DOHH2 (cell line): Measurements from ENCODE around the gene PLPP3.

Experiments
- H3F3A ChIP-seq: fragments of 200-600 bp; sonication (generic), shearing (Covaris generic); 2 replicates; pipeline ENCODE4 v1.6.0; 2016; ENCODE audit warnings: antibody characterized with exemption, mild to moderate bottlenecking; ENCODE audit not compliant: control insufficient read depth, insufficient read depth
- H3K27ac ChIP-seq: fragments of 200-600 bp; sonication (generic); 2 replicates; pipeline ENCODE4 v1.5.1; 2014; ENCODE audit warnings: low read depth, mild to moderate bottlenecking, low read length, moderate library complexity
- H3K27me3 ChIP-seq: fragments of 200-600 bp; sonication (generic); 2 replicates; pipeline ENCODE4 v1.6.1; 2014; ENCODE audit warnings: mild to moderate bottlenecking, low read length, mixed read lengths; ENCODE audit not compliant: control insufficient read depth
- H3K36me3 ChIP-seq: fragments of 200-600 bp; sonication (generic); 2 replicates; pipeline ENCODE4 v1.6.1; 2014; ENCODE audit warnings: mild to moderate bottlenecking, low read length, moderate library complexity, mixed read lengths; ENCODE audit not compliant: control insufficient read depth
- H3K4me1 ChIP-seq: fragments of 200-600 bp; sonication (generic); 2 replicates; pipeline ENCODE4 v1.6.1; 2014; ENCODE audit warnings: mild to moderate bottlenecking, low read length, mixed read lengths; ENCODE audit not compliant: control insufficient read depth
- H3K4me2 ChIP-seq: fragments of 200-600 bp; sonication (generic); 2 replicates; pipeline ENCODE4 v1.6.0; 2014; ENCODE audit warnings: mild to moderate bottlenecking, low read length, moderate library complexity
- H3K4me3 ChIP-seq: fragments of 200-600 bp; sonication (generic); 2 replicates; pipeline ENCODE4 v1.5.1; 2014; ENCODE audit warnings: mild to moderate bottlenecking, low read length, mixed read lengths
- H3K79me2 ChIP-seq: fragments of 200-600 bp; sonication (generic); 2 replicates; pipeline ENCODE4 v1.6.1; 2014; ENCODE audit warnings: mild to moderate bottlenecking, low read length, mixed read lengths; ENCODE audit not compliant: control insufficient read depth
- H3K9me2 ChIP-seq: fragments of 200-600 bp; sonication (generic); replicated peaks from 2 replicates; pipeline ENCODE4 v1.6.1; 2014; ENCODE audit warnings: mild to moderate bottlenecking, low read length, mixed read lengths; ENCODE audit not compliant: control insufficient read depth
- H3K9me3 ChIP-seq: fragments of 200-600 bp; sonication (generic); 2 replicates; pipeline ENCODE4 v1.6.1; 2014; ENCODE audit warnings: antibody characterized with exemption, low read length, mixed read lengths; ENCODE audit not compliant: control insufficient read depth, insufficient read depth
- H4K20me1 ChIP-seq: fragments of 200-600 bp; sonication (generic); 2 replicates; pipeline ENCODE4 v1.6.0; 2014; ENCODE audit warnings: low read depth, mild to moderate bottlenecking, antibody characterized with exemption, low read length, moderate library complexity; ENCODE audit not compliant: control insufficient read depth, insufficient read depth
- EZH2phosphoT487 ChIP-seq: fragments of 200-600 bp; sonication (generic); IDR thresholded peaks from 2 replicates; pipeline ENCODE4 v1.6.1; 2017; ENCODE audit warnings: borderline replicate concordance, mild to moderate bottlenecking, antibody characterized with exemption, low read length, moderate library complexity, mixed read lengths
- TF ChIP-seq, protein P1 (sequence below): fragments of 200-600 bp; sonication (generic); IDR thresholded peaks from one replicate; pipeline ENCODE4 v1.5.1; 2014; ENCODE audit warnings: antibody characterized with exemption, mild to moderate bottlenecking, low read depth, low read length; ENCODE audit not compliant: poor library complexity, severe bottlenecking

The PLPP3 gene

DNA sequence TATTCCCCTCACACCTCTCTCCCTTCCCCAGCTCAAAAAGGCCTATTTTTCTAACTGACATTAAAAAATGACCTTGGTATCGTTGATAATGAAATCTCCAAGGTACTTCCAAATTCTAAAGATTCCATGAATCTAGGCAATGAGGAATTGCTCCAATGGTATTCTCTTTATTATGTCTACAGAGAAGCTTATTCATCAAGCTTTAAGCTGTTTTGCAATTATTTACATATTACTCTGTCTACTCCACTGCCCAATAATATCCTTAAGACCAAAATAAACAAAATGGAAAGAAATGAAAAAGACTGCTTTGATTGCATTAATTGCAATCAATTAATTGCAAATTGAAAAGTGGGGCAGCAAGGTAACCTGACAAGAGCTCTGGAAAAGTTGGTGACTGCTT, 7.9 kb downstream of the PLPP3 start:
- Histone ChIP-seq H3K4me3 (no peak overlapping the region), H3F3A (no peaks in the 10 kb centered on the region), H3K4me2 (no peak overlapping the region), H3K9me2 (no peaks in the 10 kb centered on the region), H3K36me3 (no peaks in the 10 kb centered on the region), H3K79me2 (no peaks in the 10 kb centered on the region), H4K20me1 (no peaks in the 10 kb centered on the region), H3K9me3 (no peaks in the 10 kb centered on the region), H3K4me1 (peaks cover 10% of the 10 kb centered on the region), H3K27me3 (no peaks in the 10 kb centered on the region), H3K27ac (no peak overlapping the region)
- TF ChIP-seq, protein P1, sequence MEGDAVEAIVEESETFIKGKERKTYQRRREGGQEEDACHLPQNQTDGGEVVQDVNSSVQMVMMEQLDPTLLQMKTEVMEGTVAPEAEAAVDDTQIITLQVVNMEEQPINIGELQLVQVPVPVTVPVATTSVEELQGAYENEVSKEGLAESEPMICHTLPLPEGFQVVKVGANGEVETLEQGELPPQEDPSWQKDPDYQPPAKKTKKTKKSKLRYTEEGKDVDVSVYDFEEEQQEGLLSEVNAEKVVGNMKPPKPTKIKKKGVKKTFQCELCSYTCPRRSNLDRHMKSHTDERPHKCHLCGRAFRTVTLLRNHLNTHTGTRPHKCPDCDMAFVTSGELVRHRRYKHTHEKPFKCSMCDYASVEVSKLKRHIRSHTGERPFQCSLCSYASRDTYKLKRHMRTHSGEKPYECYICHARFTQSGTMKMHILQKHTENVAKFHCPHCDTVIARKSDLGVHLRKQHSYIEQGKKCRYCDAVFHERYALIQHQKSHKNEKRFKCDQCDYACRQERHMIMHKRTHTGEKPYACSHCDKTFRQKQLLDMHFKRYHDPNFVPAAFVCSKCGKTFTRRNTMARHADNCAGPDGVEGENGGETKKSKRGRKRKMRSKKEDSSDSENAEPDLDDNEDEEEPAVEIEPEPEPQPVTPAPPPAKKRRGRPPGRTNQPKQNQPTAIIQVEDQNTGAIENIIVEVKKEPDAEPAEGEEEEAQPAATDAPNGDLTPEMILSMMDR, result no peak
- TF ChIP-seq EZH2phosphoT487, result no peak

DNA sequence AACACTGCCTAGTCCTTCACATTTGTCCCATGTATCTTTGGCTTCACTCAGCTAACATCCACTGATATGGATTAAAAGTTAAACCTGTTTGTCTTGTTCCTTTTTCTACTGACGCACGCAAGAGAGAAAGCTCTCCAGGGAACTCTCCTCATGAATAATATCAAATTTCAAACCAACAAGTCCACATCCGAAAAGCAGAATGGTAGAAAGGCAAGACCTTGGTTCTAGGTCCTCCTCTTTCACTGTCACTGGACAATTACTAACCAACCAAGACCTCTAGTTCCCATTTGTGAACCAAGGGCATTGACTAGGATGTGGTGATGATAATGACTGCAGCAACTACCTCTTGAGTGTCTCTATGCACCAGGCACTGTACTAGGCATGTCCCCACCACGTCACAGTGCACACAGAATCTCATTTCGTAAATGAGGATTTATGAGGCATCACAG, 8.4 kb downstream of the PLPP3 start:
- no peaks in the 10 kb centered on the region for H3K9me3 ChIP-seq
- no peaks in the 10 kb centered on the region for H3K9me2 ChIP-seq
- H3K4me3 ChIP-seq, result no peak overlapping the region
- no peaks in the 10 kb centered on the region for H3K27me3 ChIP-seq
- no peaks in the 10 kb centered on the region for H3K79me2 ChIP-seq
- no peak overlapping the region for H3K27ac ChIP-seq
- H3K4me2 ChIP-seq, result no peak overlapping the region
- H3K36me3 ChIP-seq, result no peaks in the 10 kb centered on the region
- TF ChIP-seq, protein P1, result no peak
- TF ChIP-seq EZH2phosphoT487, result no peak
- no peaks in the 10 kb centered on the region for H3F3A ChIP-seq
- no peaks in the 10 kb centered on the region for H4K20me1 ChIP-seq
- peaks cover 8% of the 10 kb centered on the region for H3K4me1 ChIP-seq

DNA sequence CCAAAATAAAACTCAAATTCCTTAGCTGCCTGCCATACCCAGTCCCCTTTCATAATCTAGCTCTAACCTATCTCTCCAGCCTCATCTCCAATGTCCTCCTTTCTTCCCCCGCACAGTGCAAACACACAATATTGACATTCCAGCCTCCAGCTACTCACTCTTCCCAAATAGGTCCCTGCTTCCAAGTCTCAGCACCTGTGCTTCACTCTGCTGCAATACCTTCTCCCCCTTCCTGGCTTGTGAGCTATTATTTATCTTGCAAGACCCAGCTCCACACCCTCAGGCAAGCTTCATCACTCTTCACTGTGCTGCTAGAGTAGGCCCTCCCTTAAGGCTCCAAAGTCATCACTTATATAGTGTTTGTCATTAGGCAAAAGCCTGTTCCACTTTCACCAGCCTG, 9.7 kb downstream of the PLPP3 start:
- no peaks in the 10 kb centered on the region for H4K20me1 ChIP-seq
- no peaks in the 10 kb centered on the region for H3K9me3 ChIP-seq
- no peak overlapping the region for H3K27ac ChIP-seq
- no peak overlapping the region for H3K4me2 ChIP-seq
- no peaks in the 10 kb centered on the region for H3F3A ChIP-seq
- no peak overlapping the region for H3K4me3 ChIP-seq
- no peaks in the 10 kb centered on the region for H3K79me2 ChIP-seq
- no peaks in the 10 kb centered on the region for H3K36me3 ChIP-seq
- H3K27me3 ChIP-seq, result no peaks in the 10 kb centered on the region
- H3K9me2 ChIP-seq, result no peaks in the 10 kb centered on the region
- TF ChIP-seq EZH2phosphoT487, result no peak
- TF ChIP-seq, protein P1, result no peak
- H3K4me1 ChIP-seq, result peaks cover 13% of the 10 kb centered on the region
